ENCODE data around the gene EFEMP1.
"Not testable (repeated sequence)": the region's sequence is repeated elsewhere in the genome, so short reads cannot be mapped to it uniquely, and the experiment has no call there.

EFEMP1 gene

DNA sequence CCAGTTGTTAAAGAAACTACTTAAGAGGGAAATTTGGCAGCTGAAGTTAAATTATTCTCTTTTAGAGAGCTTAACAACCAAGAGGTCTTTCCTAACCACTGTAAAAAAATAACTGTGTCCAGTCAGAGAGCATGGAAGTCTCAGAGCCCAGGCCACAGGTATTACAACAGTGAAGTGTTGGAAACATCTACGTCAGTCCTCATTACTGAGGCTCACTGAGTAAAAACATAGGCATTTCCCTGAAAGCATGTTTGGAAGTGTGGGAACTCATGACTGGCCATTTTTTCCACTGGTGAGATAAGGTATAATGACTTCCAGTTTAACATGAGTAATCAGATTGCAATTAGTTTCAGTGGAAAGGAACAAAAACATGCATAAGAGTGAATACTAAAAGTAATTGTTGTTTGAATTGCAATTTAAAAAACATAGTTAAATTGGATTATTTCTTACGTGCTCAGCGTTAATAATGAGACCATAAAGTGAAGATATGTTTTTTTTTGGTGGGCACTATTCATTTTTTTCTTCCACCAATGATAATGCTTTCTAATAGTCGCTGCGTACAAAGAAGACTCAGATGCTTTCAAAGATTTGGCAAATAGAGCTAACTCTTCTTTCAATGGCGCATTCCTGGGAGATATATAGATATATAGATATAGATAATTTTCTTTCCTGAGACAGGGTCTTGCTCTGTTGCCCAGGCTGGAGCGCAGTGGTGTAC lies 60.8 kb downstream of the EFEMP1 start:
- no peak for DNase-seq

DNA sequence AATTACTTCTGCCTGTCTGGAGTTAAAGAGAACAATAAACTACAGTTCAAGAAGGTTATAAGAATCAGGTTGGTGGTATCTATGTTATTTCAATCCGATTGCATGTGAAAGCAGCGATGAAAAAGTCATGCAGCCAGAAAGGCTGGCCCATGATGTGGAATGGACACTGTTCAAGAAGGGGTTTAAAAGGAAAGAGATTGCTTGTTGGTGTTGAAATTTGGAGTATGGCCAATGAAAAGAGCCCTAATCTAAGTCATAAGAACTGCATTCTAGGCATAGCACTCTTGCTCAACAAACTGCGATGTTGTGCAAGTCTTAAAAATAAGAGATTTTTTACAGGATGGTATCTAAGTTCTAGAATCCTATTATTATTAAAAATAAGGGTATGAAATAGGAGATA lies 61.3 kb downstream of the EFEMP1 start:
- no peak for DNase-seq

DNA sequence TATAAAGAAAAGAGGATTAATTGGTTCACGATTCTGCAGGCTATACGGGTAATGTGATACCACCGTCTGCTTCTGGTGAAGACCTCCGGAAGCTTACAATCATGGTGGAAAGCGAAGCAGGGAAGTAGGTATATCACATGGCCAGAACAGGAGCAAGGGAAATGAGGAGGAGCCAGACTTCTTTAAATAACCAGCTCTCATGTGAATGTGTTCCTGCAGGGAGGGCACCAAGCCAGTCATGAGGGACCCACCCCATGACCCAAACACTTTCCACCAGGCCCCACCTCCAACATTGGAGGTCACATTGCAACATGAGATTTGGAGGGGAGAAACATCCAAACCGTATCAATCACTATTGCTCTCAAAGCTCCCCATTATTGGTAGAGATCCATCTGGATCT lies 61.8 kb downstream of the EFEMP1 start:
- DNase-seq = no peak

DNA sequence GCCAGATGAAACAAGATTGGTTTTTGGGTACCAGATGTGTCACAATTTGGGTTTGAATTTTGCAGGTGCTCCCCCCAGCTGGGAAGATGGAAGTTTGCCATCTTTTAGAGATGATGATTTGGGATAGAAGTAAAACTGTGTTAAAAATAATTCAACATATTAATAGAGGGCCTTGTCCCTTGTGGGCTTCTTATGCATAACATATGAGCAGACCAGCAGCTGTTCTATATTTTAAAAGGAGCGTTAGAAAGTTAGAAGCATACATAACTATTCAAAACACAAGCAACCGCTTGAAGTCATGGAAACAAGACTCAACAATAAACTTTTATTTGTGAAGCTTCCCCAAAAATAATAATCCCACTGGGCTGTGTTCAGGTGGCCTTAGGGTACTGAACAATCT lies 62.8 kb downstream of the EFEMP1 start:
- DNase-seq = no peak

DNA sequence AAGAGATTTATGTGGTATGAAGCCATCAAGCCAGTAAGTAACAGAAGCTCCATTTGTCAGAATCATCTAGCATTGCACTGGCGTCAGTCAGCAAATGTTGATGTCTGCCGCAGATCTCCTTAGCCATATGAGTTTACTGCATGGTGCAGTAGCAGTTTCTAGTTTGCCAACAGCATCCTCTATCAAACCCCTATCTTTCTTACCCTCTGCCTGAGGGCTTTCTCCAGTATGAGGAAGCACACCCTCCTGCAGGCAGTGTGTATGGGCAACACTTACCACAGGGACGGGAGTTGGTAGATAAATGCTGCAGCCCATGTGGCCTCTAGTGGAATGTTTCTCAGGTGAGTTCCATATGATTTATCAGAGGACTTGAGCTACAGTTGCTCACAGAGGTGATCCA lies 63.7 kb downstream of the EFEMP1 start:
- DNase-seq = no peak

DNA sequence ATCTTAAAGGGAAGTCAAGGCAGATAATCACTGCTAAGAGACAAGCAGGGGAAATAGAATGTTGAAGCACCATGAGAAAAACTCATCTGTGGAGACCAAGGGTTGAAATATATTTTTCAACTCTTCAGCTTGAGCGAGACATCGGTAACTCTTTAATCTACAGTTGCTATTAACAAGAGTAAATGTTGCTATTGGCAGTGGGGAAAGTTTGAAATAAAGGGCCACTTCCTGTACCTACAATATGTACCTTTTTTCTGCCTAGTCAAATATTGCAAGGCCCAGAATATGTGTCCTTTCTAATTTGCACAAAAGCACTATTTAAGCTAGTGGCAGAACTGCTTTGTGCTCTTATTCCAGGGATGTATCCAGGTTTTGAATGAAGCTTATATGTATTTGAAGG lies 65.8 kb downstream of the EFEMP1 start:
- DNase-seq = no peak

DNA sequence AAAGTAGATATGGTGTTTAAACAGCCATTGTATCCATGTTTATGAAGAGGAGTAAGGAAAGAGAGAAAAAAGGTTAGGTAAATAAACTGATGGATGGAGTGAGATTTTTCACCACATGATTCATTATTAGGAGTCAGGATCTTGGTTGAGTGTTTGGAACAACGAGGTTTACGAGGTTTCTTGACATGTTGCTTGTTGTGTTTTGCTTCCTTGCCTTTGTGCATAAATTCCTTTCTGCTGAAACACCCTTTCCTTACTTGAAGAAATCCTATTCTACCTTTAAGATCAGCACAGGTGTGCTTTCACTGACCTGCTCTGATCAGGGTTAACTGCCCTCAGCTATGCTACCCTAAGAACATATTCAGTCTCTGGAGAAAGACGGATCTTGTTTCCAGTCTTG lies 66.6 kb downstream of the EFEMP1 start:
- DNase-seq = no peak

DNA sequence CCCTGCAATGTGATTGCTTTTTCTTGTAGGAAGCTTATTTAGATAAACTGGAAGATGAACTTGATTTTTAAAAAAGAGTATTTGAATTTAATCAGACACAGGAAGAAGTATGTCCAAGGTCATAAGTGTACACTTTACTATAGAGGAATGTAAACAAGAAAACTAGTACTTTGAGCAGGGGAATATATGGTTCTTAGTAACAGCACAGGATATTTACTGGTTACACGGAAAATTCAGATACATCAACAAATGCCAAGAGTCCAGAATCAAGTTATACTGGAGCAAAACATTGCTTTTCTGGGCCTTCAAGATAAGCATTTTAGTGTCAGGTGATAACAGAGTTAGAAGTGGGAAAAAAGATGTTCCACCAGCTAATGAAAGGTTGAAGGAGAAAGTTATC lies 75.5 kb downstream of the EFEMP1 start:
- DNase-seq = no peak

DNA sequence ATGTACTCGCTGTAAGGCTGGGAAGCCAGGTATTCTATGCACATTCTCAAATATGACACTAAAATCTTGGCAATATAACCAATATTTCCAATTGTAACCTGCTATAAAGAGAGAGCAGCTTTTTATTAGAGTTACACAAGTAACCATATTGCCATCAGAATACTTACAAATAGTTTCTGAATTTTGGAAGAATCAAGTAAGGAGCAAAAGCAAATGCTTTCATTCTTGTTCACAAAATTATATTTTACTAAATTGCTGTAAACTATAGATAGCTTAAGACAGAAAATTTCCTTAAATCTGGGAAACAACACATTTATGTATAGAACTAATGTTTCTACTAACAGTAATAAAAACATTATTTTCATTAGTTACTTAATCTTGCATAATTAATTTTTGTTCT lies 77.2 kb downstream of the EFEMP1 start:
- DNase-seq = no peak

DNA sequence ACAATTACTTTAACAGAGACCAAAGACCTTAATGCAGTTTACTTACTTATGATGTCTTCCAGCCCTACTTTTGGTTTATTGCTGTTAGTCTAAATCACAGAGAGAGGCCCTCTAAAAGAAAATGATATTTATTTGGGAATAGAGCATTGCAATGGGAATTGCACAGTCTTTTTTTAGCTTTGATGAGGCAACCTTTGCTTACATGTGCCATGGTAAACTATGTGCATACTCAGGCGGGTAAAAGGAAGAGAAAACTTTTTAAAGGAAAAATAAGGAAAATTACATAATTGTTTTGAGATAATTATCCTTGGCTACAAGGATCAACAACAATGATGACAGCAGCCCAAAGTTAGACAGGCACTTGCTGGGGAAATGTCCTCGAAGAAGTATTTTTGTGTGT lies 78.6 kb downstream of the EFEMP1 start:
- no peak for DNase-seq

DNA sequence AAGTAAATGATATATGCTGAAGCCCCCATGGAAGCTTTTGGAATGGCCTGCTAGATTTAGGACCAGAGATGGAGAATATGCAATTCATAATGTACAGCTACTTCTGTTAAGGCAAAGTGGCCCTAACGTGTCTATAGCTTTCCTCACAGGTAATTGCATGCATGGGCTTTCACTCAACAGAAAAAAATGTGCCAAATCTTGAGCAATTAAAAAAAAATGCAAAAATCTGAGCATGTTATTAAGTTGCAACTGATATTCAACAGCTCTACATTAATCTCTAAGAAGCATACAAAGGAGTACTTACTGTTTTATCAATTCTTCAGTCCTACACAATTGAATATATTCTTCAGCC lies 79.6 kb downstream of the EFEMP1 start:
- DNase-seq = no peak

DNA sequence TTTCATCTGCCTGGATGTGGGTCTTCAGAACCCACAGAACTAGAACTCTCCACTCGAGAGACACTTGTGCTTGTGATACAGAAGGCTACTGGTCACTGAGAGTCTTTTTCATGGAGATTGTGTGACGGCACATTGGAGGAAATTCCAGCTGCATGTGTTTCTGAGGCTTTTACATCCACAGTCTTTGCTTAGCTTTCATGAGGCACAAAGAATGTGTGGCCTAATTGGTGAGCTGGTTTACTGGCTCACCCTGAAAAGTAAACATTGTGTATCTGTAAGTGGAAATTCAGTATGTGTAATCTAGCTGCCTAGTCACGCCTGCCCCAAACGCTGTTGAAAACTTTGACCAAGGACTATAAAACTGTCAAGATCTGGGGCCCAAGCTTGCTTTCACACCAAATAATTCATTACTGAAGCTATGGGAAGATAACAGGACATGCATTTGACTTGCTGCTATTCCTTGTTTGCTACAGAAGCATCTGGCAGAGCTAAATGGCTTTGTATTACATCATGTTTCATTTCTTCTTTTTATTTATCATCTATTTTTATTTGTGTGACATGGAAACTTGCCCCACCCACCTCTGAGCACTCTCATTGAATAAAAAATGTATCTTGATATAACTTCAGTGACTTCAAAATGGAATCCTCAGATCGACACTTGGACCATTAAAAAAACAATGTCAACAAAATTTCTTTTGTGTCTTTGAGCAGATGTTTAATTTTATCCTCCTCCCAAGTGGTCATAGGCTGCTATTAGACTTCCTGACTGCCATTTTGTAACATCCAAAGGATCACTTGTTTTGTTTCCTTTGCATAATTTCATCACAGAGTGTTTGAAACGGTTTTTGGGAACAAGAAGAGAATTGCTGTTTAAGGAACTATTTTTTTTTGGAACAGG lies 80.2 kb downstream of the EFEMP1 start:
- DNase-seq = no peak

DNA sequence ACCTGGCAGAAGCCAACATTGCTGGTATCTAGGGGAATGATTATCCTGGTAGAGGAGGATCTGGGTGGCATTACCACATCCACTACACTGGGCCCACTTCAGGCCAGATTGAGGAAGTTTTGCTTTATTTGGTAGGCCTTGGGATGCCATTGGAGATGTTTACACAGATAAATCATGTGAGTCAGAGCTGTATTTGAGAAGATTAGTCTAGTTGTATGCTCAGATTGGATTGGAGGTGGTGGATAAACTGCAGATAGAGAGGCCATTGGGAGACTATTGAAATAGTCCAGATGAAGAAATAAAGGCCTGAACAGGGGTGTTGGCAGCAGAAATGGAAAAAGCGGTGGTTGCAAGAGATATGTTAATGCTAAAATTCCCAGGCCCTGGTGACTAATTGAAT lies 81.5 kb downstream of the EFEMP1 start:
- no peak for DNase-seq

DNA sequence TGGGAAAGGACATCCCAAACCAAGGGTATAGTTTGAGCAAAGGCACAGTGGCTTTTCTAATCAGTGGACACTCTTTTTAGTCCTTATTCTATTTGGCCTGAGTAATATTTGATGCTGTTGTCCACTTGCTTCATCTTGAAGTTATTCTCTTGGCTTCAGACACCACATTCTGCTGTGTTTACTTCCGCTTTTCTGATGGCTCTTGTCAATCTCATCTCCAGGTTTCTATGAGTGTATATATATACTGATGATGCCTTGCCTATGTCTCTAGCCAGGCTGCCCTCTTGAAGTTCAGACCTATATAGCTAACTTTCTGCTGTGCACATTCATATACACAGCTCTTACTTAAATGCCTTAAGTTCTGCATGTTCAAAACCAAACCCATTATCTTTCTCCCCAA lies 83.1 kb downstream of the EFEMP1 start:
- no peak for DNase-seq

DNA sequence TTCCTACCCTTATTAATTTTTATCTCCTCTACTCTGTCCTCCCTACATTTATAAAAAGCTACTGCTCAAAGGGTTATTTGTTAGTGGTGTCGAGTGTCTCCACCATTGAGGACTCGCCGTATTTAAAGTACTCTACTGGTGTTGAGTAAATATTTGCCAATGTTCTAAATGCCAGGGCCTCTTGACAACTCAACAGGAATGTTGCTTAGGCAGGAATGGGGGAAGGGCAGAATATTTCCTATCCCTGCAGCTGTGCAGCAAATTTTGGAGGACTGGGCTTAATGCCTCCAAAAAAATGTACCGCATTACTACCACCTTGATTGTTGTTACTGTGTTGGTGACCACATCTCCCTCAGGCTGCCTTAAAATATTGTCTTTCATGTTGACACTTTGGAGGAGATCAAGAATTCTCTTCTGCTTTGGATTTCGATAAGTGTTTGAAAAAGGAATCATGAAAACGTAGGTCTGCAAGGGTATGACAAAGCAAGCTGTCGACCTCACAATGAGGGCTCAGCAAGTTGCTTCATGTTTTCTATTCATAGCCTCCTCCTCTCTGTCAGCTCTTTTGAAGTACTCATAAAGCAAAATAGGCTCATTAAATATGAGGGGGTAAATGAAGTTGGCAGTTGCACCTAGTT lies 84.3 kb downstream of the EFEMP1 start:
- DNase-seq = no peak

DNA sequence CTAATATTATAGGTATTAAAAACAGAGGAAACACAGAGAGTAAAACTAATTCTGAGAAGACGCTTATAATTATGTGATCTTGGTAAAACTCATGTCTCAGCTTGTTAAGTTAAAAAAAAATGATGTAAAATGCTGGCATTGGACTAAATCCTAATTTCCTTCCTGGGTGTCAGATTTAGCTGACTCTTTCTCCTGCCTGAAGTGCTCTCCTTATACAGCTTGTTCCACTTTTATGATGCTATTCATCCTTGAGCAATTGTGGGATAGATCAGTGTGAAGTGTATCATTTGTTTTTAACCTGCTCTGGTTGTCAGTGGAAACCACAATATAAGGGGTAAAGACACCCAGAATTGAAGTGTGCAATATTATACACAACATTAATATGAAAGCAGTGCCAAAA lies 84.9 kb downstream of the EFEMP1 start:
- no peak for DNase-seq

DNA sequence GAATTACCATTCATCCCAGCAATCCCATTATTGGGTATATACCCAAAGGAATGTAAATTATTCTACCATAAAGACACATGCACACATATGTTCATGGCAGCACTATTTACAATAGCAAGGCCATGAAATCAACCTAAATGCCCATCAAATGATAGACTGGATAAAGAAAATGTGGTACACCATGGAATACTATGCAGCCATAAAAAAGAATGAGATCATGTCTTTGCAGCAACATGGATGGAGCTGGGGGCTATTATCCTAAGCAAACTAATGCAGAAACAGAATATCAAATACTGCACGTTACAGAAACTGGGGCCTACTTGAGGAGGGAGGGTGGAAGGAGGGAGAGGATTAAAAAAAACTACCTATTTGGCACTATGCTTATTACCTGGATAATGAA lies 85.5 kb downstream of the EFEMP1 start:
- DNase-seq = not testable (repeated sequence)

DNA sequence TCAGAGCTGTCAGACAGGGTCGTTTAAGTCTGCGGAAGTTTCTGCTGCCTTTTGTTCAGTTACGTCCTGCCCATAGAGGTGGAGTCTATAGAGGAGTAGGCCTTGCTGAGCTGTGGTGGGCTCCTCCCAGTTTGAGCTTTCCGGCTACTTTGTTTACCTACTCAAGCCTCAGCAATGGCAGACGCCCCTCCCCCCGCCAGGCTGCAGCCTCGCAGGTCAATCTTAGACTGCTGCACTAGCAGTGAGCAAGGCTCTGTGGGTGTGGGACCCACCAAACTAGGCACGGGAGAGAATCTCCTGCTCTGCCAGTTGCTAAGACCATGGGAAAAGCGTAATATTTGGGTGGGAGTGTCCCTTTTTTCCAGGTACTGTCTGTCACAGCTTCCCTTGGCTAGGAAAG lies 86.5 kb downstream of the EFEMP1 start:
- DNase-seq = no peak

DNA sequence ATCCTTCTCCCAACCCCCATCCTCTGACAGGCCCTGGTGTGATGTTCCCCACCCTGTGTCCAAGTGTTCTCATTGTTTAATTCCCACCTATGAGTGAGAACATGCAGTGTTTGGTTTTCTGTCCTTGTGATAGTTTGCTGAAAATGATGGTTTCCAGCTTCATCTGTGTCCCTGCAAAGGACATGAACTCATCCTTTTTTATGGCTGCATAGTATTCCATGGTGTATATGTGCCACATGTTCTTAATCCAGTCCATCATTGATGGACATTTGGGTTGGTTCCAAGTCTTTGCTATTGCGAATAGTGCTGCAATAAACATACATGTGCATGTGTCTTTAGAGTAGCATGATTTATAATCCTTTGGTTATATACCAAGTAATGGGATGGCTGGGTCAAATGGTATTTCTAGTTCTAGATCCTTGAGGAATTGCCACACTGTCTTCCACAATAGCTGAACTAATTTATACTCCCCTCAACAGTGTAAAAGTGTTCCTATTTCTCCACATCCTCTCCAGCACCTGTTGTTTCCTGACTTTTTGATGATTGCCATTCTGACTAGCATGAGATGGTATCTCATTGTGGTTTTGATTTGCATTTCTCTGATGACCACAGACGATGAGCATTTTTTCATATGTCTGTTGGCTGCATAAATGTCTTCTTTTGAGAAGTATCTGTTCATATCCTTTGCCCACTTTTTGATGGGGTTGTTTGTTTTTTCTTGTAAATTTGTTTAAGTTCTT lies 91.7 kb downstream of the EFEMP1 start:
- DNase-seq = not testable (repeated sequence)

DNA sequence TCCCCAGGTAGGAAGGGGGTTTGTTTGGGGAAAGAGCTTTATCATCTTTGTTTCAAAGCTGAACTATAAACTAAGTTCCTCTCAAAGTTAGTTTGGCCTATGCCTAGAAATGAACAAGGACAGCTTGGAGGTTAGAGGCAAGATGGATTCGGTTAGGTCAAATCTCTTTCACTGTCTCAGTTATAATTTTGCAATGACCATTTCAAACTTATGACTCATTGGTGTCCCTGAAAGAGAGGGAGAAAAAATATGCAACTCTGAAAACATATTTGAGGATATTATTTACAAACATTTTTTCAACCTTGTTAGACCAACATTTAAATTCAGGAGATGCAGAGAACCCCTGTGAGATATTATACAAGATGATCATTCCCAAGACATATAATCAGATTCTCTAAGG lies 95.7 kb downstream of the EFEMP1 start:
- DNase-seq = no peak

DNA sequence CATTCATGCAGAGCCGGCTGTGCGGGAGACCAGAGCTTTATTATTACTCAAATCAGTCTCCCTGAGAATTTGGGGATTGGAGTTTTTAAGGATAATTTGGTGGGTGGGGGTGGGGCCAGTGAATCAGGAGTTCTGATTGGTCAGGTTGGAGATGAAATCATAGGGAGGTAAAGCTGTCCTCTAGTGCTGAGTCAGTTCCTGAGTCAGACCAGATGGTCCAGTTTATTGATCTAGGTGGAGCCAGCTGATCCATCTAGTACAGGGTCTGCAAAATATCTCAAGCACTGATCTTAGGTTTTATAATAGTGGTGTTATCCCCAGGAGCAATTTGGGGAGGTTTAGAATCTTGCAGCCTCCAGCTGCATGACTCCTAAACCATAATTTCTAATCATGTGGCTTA lies 96.2 kb downstream of the EFEMP1 start:
- not testable (repeated sequence) for DNase-seq

DNA sequence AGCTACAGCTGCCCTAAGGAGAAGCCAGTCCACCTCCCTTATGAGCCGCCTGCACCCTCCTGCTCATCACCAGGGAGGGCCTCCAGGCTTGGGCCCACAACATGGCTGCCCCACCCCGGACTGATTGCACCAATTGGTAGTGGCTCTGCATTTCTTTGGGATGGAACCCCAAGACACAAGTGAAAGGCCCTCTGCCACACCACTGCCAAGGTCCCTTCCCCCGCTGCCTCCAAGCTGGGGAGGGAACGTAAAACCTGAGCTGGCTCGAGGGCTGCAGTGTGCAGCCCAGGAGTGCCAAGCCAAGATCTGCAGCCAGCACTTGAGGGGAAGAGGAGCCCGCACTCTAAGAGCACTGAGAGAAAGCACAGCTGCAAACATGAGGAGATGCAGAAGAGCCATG lies 97.3 kb downstream of the EFEMP1 start:
- no peak for DNase-seq

DNA sequence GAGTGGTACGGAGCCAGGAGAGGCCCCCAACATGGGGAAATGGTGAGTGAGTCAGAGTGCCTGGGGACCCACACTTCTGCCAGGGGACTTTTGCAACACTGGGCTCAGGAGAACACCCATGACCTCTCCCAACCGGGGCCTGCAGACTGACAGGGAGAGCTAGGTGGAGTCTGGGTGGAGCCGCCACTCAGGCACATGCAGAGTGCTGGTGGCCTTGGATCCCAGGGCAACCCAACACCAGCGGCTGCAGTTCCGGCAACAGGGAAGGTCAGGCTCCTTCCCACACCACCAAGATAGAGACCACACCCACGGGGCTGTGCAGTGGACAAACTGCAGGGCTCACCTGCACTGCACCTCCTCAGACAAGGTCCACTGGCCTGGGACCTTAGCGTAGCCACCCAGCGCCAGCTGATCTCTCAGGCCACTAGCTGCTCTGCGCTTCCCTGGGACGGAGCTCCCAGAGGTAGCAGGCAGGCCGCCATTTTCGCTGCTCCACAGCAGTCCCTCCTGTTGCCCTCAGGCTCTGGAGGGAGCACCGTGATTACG lies 99.0 kb downstream of the EFEMP1 start:
- no peak for DNase-seq
